BJ (cell line): ENCODE results near the gene COBL. TPM values are rescaled to one million over a fixed set of nuclear protein-coding genes. Genes with fewer than 3 reads are reported as not detected.

Experiments
- CTCF ChIA-PET: fragments of 350-600 bp; formaldehyde crosslinking; extraction: SDS; loops from one replicate; lab custom pipeline; 2021; ENCODE audit warnings: antibody characterized with exemption, inconsistent platforms; lab: Yijun Ruan, JAX
- POLR2A ChIA-PET: fragments of 300-600 bp; sonication (Branson Sonifier 250); formaldehyde crosslinking; extraction: SDS; loops from one replicate; lab custom pipeline; 2021; ENCODE audit warnings: antibody characterized with exemption; lab: Charles Lee
- DNase-seq: peaks from one replicate; pipeline ENCODE4 v3.0.0-alpha.2; 2011; ENCODE audit warnings: low read depth
- H3K27me3 ChIP-seq: 2 replicates; pipeline ENCODE4 v1.6.0; 2011; ENCODE audit warnings: low read length; ENCODE audit not compliant: control insufficient read depth, insufficient read depth
- H3K36me3 ChIP-seq: 2 replicates; pipeline ENCODE4 v1.5.1; 2011; ENCODE audit warnings: low read length; ENCODE audit not compliant: control insufficient read depth, insufficient read depth
- H3K4me3 ChIP-seq: 2 replicates; pipeline ENCODE4 v1.5.1; 2011; ENCODE audit warnings: low read depth, mild to moderate bottlenecking, control low read depth, low read length
- CTCF ChIP-seq: IDR thresholded peaks from 2 replicates; pipeline ENCODE4 v1.5.1; 2011; ENCODE audit warnings: low read depth, mild to moderate bottlenecking, control low read depth, inconsistent platforms, low read length, moderate library complexity; ENCODE audit not compliant: insufficient read depth
- polyA plus RNA-seq: library from polyadenylated mRNA; depleted of rRNA; stranded (reverse); fragments of >200 nt; gene quantifications from 2 replicates; pipeline ENCODE4 v1.2.3, GENCODE V29; 2011

Gene COBL
- polyA plus RNA-seq, 1 experiment: not detected

- DNase-seq: no peak
- no peak overlapping the region for H3K4me3 ChIP-seq
- H3K27me3 ChIP-seq: no peaks in the 10 kb centered on the region
- no peaks in the 10 kb centered on the region for H3K36me3 ChIP-seq
- CTCF ChIA-PET: no interaction called here
- POLR2A ChIA-PET: no interaction called here
- TF ChIP-seq CTCF: no peak
These were observed 8.7 kb upstream of the COBL start for GRCh38 chr7:51325261-51325676.

GRCh38 chr7:51324206-51324898, 7.7 kb upstream of the COBL start:
- CTCF ChIA-PET: no interaction called here
- POLR2A ChIA-PET: no interaction called here
- no peak for TF ChIP-seq CTCF
- Histone ChIP-seq H3K4me3 (no peak overlapping the region), H3K27me3 (no peaks in the 10 kb centered on the region), H3K36me3 (no peaks in the 10 kb centered on the region)
- no peak for DNase-seq

- DNase-seq: no peak
- TF ChIP-seq CTCF: no peak
- ChIA-PET POLR2A (no interaction called here), CTCF (no interaction called here)
- Histone ChIP-seq H3K27me3 (peaks cover 9% of the 10 kb centered on the region), H3K36me3 (no peaks in the 10 kb centered on the region), H3K4me3 (no peak overlapping the region)
These were observed 5.4 kb upstream of the COBL start for GRCh38 chr7:51321961-51322515.

- Histone ChIP-seq H3K4me3 (no peak overlapping the region), H3K36me3 (no peaks in the 10 kb centered on the region), H3K27me3 (peaks cover 20% of the 10 kb centered on the region)
- ChIA-PET POLR2A (no interaction called here), CTCF (no interaction called here)
- no peak for TF ChIP-seq CTCF
- no peak for DNase-seq
These were observed 2.4 kb upstream of the COBL start for GRCh38 chr7:51318886-51319579.

- no peak for DNase-seq
- ChIA-PET CTCF (no interaction called here), POLR2A (no interaction called here)
- no peak for TF ChIP-seq CTCF
- H3K27me3 ChIP-seq: peaks cover 20% of the 10 kb centered on the region
- no peaks in the 10 kb centered on the region for H3K36me3 ChIP-seq
- H3K4me3 ChIP-seq: no peak overlapping the region
These were observed 1.4 kb upstream of the COBL start for GRCh38 chr7:51318001-51318400.
